ENCODE results near the gene FLT4.

DNA sequence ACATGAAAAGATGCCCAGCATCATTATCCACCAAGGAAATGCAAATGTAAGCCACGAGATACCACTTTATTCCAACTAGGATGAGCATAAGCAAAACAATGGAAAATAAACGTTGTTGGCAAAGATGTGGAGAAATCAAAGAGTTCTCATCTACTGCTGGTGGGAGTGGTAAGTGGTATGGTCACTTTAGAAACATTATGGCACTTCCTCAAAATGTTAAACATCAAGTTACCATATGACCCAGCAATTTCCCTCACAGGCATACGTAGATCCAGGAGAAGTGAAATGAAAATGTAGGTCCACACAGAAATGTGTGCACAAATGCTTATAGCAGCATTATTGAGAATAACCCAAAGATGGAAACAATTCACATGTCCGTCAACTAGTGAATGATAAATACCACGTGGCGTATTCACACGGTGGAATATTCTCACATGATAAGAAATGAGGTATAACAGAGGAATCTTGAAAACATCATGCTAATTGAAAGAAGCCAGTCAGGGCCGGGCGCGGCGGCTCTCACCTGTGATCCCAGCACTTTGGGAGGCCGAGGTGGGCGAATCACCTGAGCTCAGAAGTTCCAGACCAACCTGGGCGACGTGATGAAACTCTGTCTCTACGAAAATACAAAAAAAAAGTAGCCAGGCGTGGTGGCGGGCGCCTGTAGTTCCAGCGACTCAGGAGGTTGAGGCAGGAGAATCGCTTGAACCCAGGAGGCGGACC, 16.4 kb upstream of the FLT4 start:
- TF ChIP-seq EZH2 (IDR thresholded peaks at IDR 0.05) (no peak), POLR2AphosphoS5 (IDR thresholded peaks at IDR 0.05; ENCODE audit: borderline replicate concordance, low read depth, low read length) (no peak)

Data from SK-N-MC (cell line).